GM19328 (cell line): ENCODE measurements around the gene DMC1.

Experiments
- ATAC-seq: cut with Tn5 transposase; IDR thresholded peaks from one replicate; pipeline ENCODE4 v1.9.1; 2021; ENCODE audit warnings: mild to moderate bottlenecking, moderate library complexity; ENCODE audit not compliant: unreplicated experiment

The DMC1 gene

GRCh38 chr22:38503021-38503420, 67.0 kb downstream of the DMC1 start:
- ATAC-seq: no peak

GRCh38 chr22:38501797-38502672, 67.9 kb downstream of the DMC1 start:
- no peak for ATAC-seq

DNA sequence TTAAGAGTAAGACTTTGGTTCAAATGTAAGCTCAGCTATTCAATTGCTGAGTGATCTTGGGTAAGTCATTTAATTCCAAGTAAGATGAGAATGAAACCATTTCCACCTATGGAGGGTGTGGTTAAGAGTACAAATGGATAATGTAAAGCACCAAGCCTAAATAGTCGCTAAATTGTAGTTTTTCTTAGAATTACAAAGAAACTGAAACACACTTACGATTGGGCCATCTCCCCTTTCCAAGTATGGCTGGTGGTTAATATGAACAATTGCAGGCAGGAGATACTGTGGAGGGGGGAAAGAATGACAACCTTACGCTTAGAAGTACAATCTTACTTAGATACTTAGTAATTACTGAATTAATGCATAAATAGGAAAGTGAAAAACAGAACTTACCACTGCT, 72.1 kb downstream of the DMC1 start:
- no peak for ATAC-seq

GRCh38 chr22:38494939-38495338, 75.0 kb downstream of the DMC1 start:
- ATAC-seq: no peak

DNA sequence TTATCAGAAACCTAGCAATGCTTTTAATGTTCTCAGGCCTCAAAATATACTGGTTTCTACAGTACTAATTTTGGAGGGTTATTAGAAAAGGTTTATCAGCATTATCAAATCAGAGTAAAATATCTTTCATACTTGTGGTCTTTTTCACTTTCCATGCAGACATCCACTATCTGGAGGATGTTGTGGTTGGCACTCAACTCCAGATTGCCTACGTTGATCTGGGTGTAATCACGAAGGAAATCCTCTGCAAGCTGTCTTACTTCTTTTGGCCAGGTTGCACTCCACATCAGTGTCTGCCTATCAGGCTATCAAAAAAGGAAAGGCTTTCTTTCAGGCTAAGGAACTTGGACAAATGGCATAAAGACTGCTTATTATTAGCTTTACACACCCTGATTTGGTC, 75.5 kb downstream of the DMC1 start:
- no peak for ATAC-seq

DNA sequence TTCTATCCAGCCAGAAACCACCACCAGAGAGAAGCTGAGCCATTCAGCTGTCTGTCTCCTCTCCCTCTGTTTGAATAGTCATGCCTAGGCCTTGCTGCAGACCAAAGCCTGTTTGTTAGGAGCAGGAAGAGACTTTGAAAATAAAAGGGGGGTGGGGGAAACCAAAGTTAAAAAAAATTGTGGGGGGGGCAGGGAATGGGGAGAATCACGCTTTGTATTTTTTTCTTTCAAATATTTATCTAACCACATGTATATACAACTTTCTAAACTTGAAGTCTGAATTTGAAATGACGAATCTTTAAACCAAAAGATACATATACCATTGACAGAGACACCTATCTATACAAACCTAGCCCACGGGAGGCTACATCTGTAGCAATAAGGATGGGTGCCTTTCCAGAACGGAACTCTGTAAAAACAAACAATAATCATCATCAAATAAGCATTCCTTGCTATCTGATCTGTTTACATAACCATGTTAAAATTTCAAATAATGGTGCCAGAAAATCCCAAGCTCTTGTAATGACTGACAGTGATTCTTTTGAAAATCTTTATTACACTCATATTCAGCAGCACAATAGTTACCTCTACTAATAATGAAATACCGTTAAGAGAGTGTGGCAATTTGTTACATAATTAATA, 78.2 kb downstream of the DMC1 start:
- ATAC-seq: no peak

DNA sequence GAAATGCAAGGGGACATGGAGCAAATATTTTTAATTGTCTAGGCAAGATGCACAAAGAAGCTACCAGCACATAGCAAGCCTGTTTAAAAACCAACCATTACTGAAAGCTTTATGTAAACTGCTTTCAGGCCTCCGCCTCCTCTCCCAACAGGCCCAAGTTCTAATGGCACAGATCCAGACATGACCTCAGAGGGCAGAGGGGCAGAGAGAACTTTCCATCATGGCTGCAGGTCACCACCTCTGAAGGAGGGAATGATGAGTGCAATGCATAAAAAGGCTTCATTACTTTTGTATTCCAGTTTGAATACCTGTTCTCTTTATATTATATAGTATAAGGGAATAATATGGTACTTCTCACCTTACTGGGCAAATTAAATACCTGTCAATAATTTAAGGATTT, 79.1 kb downstream of the DMC1 start:
- ATAC-seq: no peak

- ATAC-seq: no peak
Measured at GRCh38 chr22:38490475-38490874, 79.5 kb downstream of the DMC1 start.

- ATAC-seq: no peak
Measured at GRCh38 chr22:38489561-38490145, 80.3 kb downstream of the DMC1 start.

GRCh38 chr22:38489142-38489541, 80.8 kb downstream of the DMC1 start:
- no peak for ATAC-seq

DNA sequence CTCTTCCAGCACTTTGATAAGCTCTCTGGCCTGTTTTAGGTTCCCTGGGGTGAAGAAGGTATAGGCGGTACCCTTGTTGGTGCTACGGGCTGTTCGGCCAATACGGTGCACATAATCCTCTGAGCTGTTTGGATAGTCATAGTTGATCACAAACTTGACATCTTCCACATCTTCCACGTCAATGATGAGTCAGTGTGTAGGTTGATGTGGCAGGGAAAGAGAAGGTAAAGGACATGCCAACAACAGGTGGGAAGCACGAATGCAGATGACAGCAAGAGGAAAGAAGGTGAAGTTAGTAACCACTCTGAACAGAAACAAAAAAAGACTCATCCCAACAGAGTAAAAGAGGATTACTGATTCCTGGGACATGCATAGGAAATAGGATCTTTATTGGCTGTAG, 82.0 kb downstream of the DMC1 start:
- no peak for ATAC-seq

- no peak for ATAC-seq
Measured at GRCh38 chr22:38485783-38486182, 84.2 kb downstream of the DMC1 start.

- ATAC-seq: no peak
Measured at GRCh38 chr22:38484244-38484643, 85.7 kb downstream of the DMC1 start.

- ATAC-seq: no peak
Measured at GRCh38 chr22:38482662-38483308, 87.2 kb downstream of the DMC1 start.

GRCh38 chr22:38481871-38482332, 88.1 kb downstream of the DMC1 start:
- ATAC-seq: no peak

DNA sequence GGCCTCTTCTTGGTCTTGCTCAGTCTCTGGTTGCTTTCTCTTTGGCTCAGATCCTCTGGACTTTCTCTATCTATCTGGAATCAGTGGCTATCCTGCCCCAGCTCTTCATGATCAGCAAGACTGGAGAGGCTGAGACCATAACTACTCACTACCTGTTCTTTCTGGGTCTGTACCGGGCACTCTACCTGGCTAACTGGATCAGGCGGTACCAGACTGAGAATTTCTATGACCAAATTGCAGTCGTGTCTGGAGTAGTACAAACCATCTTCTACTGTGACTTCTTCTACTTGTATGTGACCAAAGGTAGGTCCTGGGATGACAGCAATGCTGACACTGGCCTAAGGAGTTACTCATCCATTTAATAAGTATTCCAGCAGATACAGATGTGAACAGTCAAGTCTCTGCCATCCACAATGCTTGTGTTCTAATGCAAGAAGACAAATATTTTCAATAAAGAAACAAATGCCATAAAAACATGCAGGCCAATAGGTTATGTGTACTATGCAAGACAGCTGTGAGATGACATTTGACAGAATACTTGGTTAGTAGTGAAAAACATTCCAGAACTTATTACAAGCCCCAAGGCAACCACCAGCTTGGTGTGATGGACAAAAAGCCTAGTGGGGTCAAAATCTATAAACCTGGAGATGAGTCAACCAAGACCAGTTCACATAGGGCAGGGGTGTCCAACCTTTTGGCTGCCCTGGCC, 88.7 kb downstream of the DMC1 start:
- no peak for ATAC-seq

DNA sequence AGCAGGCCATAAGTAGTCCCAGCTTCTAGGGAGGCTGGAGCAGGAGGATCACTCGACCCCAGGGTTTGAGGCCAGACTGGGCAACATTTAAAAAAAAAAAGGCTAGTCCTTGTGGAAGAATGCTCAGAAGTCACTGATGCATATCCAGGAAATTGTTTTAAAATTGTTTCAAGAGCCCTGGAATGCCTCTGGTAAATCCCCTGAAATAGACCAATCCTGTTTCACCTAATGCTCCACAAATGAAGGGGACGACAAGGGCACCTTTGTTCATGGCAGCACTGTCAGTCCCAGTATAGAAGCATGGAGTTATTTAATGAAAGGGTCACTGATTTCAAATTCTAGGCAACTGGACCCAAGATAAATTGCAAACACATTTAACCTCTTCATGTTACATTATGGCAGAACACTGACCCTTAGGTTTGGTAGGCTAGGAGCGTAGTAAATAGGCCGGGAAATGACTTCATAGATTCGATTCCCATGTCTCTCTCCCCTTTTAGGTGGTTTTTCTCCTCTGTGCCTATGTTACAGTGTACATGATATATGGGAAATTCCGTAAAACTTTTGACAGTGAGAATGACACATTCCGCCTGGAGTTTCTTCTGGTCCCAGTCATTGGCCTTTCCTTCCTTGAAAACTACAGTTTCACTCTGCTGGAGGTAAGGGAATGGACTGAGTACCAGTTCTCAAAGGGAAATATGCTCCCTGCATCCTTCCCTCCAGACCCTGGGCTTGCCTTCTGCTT, 90.7 kb downstream of the DMC1 start:
- ATAC-seq: no peak

GRCh38 chr22:38477585-38477984, 92.4 kb downstream of the DMC1 start:
- no peak for ATAC-seq

- ATAC-seq: no peak
Measured at GRCh38 chr22:38474003-38474607, 95.9 kb downstream of the DMC1 start.

GRCh38 chr22:38471237-38471636, 98.7 kb downstream of the DMC1 start:
- no peak for ATAC-seq
